VCaP (cell line): ENCODE data around the gene ZNF213.
A peak's percentile ranks its signal among the peaks of the same experiment; 100 is the strongest.

Experiments used
- H3K27ac ChIP-seq: fragments of 450-650 bp; 2 replicates; pipeline ENCODE4 v1.5.1; 2017
- TF ChIP-seq, protein P1 (sequence below): fragments of 450-650 bp; conservative IDR thresholded peaks from 2 replicates; pipeline ENCODE4 v1.5.1; 2017; ENCODE audit warnings: mild to moderate bottlenecking, moderate library complexity

The ZNF213 gene

GRCh38 chr16:3152991-3153368 is 18.2 kb downstream of the ZNF213 start:
- no peak overlapping the region for H3K27ac ChIP-seq
- TF ChIP-seq, protein P1, sequence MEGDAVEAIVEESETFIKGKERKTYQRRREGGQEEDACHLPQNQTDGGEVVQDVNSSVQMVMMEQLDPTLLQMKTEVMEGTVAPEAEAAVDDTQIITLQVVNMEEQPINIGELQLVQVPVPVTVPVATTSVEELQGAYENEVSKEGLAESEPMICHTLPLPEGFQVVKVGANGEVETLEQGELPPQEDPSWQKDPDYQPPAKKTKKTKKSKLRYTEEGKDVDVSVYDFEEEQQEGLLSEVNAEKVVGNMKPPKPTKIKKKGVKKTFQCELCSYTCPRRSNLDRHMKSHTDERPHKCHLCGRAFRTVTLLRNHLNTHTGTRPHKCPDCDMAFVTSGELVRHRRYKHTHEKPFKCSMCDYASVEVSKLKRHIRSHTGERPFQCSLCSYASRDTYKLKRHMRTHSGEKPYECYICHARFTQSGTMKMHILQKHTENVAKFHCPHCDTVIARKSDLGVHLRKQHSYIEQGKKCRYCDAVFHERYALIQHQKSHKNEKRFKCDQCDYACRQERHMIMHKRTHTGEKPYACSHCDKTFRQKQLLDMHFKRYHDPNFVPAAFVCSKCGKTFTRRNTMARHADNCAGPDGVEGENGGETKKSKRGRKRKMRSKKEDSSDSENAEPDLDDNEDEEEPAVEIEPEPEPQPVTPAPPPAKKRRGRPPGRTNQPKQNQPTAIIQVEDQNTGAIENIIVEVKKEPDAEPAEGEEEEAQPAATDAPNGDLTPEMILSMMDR: no peak

DNA sequence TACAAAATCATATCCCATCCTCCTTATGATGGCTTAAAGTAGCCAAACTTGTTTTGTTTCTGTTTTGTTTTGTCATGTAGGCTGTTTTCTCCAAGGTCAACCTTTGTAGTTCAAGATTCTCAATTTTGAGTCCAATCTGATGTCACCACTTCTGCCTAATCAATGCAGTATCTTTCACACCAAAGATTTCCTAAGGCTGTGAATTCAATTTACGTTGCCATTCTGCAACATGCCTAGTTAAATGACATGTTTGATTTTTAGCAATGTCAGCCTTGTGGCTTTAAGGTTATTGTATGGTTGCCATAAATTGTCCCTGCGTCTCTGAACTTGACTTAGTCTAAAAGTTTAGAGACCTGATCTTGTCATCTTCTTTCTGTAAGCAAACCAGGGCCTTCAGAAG is 20.4 kb downstream of the ZNF213 start:
- TF ChIP-seq, protein P1: no peak
- no peak overlapping the region for H3K27ac ChIP-seq

DNA sequence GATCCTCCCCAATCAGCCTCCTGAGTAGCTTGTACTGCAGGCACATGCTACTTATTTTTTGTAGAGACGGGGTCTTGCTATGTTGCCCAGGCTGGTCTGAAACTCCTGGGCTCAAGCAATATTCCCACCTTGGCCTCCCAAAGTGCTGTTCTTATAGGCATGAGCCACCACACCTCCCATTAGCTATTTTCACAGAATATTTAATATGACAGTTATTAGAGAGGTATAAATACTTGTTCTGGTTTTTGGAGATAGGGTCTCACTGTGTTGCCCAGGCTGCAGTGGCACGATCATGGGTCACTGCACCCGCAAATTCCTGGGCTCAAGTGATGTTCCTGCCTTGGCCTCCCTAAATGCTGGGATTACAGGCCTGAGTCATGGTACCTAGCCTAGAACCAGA is 21.1 kb downstream of the ZNF213 start:
- TF ChIP-seq, protein P1: no peak
- H3K27ac ChIP-seq: no peak overlapping the region

DNA sequence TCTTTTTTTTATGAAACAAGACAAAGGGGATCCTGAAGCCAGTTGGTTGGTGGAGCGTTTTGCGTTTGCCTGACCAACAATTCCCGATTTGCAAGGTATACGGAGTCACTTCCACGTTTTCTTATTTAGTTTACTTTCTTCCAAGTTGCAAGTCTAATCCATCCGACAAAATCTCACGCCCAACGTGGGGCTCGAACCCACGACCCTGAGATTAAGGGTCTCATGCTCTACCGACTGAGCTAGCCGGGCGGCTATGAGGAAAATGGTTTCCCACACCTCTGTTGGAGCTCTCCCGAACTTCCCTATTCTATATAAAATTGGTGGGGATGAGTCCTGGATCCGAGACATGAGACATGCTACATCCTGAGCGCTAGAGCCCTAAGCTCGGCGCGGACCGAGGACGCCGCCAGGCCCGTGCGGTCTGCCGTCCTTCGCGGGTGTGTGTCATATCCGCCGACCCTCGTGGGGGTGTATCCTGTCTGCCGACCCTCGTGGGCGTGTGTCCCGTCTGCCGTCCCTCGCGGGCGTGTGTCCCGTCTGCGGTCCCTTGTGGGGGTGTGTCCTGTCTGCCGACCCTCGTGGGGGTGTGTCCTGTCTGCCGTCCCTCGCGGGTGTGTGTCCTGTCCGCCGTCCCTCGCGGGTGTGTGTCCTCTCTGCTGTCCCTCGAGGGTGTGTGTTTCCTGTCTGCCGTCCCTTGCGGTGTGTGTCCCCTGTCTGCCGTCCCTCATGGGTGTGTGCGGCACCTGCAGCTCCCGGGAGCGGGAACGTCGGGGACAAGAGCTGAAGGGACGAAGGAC is 22.6 kb downstream of the ZNF213 start:
- H3K27ac ChIP-seq: peak overlapping the region; percentile 36; the same call in 1 of the 2 replicates
- TF ChIP-seq, protein P1: no peak

DNA sequence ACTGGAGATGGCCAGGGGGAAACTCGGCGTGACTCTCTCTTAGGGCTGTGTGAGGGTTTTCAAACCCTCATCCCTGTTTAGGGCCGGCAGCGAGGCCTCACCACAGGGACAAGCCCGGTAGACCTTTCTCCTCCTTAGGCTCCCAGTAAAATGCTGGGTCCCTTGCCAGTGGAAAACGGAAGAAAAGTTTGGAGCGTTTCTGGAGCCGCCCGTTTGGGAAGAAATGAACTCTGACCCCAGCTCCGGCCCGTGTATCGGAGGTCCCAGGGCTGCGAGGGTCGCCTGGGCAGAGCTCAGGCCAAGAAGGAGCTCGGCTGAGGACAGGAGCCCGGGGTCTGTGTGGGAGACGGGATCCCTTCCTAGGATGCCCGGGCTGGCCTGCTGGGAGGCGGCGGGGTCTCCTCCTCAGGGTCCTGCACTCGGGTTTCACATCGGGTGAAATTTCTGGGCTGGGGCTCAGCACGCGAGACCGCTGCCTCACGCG is 23.2 kb downstream of the ZNF213 start:
- TF ChIP-seq, protein P1: no peak
- peak overlapping the region; percentile 36; the same call in 1 of the 2 replicates for H3K27ac ChIP-seq

DNA sequence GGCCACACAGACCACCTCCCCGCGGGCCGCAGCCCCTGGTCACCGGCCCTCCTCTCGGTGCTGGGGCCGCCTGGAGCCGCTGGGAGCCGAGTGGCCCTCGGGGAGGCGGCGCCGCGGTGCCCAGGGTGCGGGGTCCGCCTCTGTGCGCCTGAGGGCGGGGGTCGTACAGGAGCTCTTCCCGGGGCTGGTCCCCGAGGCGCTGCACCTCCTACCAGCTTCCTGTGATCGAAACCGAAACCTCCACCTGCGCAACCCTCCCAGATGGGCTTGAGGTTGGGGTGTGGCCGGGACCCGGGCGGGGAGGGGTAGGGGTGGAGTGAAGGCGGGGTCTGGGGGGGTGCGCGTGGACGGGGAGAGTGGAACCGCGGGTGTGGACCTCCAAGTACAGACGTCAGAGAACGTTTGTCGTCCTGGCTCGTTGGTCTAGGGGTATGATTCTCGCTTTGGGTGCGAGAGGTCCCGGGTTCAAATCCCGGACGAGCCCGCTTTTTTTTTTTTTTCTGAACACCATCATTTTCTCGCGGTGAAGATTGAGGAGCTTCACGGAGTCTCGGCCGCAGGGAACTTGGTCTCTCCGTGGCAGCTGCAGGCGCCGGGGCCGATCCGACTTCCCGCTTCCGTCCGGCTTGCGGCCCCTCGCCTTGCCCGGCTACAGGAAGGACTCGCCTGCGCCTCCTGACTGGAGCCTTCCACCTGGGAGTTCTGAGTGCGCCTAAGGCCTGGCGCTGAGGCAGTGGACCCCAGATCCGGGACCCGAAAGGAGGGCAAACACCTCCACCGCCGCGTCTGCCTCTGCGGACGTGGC is 23.9 kb downstream of the ZNF213 start:
- TF ChIP-seq, protein P1: no peak
- H3K27ac ChIP-seq: peak overlapping the region; percentile 36; the same call in 1 of the 2 replicates

GRCh38 chr16:3161235-3162018 is 26.6 kb downstream of the ZNF213 start:
- TF ChIP-seq, protein P1: no peak
- H3K27ac ChIP-seq: no peak overlapping the region
